COLO829 (cell line): ENCODE results near the gene SMO.
"Not testable (repeated sequence)": the region's sequence is repeated elsewhere in the genome, so short reads cannot be mapped to it uniquely, and the experiment has no call there.

Source experiments
- DNase-seq: peaks from one replicate; pipeline ENCODE4 v3.0.0; 2012; ENCODE audit warnings: low spot score

SMO gene

GRCh38 chr7:129169686-129170440 is 18.6 kb upstream of the SMO start:
- no peak for DNase-seq

- no peak for DNase-seq
Observed at GRCh38 chr7:129170441-129171021, 17.9 kb upstream of the SMO start.

- not testable (repeated sequence) for DNase-seq
Observed at GRCh38 chr7:129173861-129174260, 14.6 kb upstream of the SMO start.

- DNase-seq = no peak
Observed at GRCh38 chr7:129176916-129177710, 11.3 kb upstream of the SMO start.

- DNase-seq = no peak
Observed at GRCh38 chr7:129184981-129185670, 3.3 kb upstream of the SMO start.

- no peak for DNase-seq
Observed at GRCh38 chr7:129186749-129187260, 1.6 kb upstream of the SMO start.

- DNase-seq = no peak
Observed at GRCh38 chr7:129187681-129188371, 607 bp upstream of the SMO start.

- DNase-seq = no peak
Observed at GRCh38 chr7:129188892-129189660, 643 bp downstream of the SMO start.

- DNase-seq = no peak
Observed at GRCh38 chr7:129189661-129190310, 1.4 kb downstream of the SMO start.

- DNase-seq = no peak
Observed at GRCh38 chr7:129191272-129191671, 2.8 kb downstream of the SMO start.

- DNase-seq = no peak
Observed at GRCh38 chr7:129193892-129194291, 5.5 kb downstream of the SMO start.

- no peak for DNase-seq
Observed at GRCh38 chr7:129197771-129198170, 9.3 kb downstream of the SMO start.

- DNase-seq = no peak
Observed at GRCh38 chr7:129199406-129199805, 11.0 kb downstream of the SMO start.

GRCh38 chr7:129202058-129202777 is 13.8 kb downstream of the SMO start:
- DNase-seq = no peak

GRCh38 chr7:129203050-129203741 is 14.8 kb downstream of the SMO start:
- no peak for DNase-seq

- no peak for DNase-seq
Observed at GRCh38 chr7:129205126-129205818, 16.8 kb downstream of the SMO start.

GRCh38 chr7:129205987-129206785 is 17.8 kb downstream of the SMO start:
- DNase-seq = no peak

- no peak for DNase-seq
Observed at GRCh38 chr7:129208667-129209066, 20.2 kb downstream of the SMO start.
